BJ (cell line): ENCODE results near the gene TTC39A. TPM values are rescaled to one million over a fixed set of nuclear protein-coding genes. Genes with fewer than 3 reads are reported as not detected.
A peak's percentile ranks its signal among the peaks of the same experiment; 100 is the strongest.

Source experiments
- CTCF ChIA-PET: fragments of 350-600 bp; formaldehyde crosslinking; extraction: SDS; loops from one replicate; lab custom pipeline; 2021; ENCODE audit warnings: antibody characterized with exemption, inconsistent platforms; lab: Yijun Ruan, JAX
- POLR2A ChIA-PET: fragments of 300-600 bp; sonication (Branson Sonifier 250); formaldehyde crosslinking; extraction: SDS; loops from one replicate; lab custom pipeline; 2021; ENCODE audit warnings: antibody characterized with exemption; lab: Charles Lee
- DNase-seq: peaks from one replicate; pipeline ENCODE4 v3.0.0-alpha.2; 2011; ENCODE audit warnings: low read depth
- H3K27me3 ChIP-seq: 2 replicates; pipeline ENCODE4 v1.6.0; 2011; ENCODE audit warnings: low read length; ENCODE audit not compliant: control insufficient read depth, insufficient read depth
- H3K36me3 ChIP-seq: 2 replicates; pipeline ENCODE4 v1.5.1; 2011; ENCODE audit warnings: low read length; ENCODE audit not compliant: control insufficient read depth, insufficient read depth
- H3K4me3 ChIP-seq: 2 replicates; pipeline ENCODE4 v1.5.1; 2011; ENCODE audit warnings: low read depth, mild to moderate bottlenecking, control low read depth, low read length
- CTCF ChIP-seq: IDR thresholded peaks from 2 replicates; pipeline ENCODE4 v1.5.1; 2011; ENCODE audit warnings: low read depth, mild to moderate bottlenecking, control low read depth, inconsistent platforms, low read length, moderate library complexity; ENCODE audit not compliant: insufficient read depth
- polyA minus RNA-seq: library from RNA; depleted of rRNA, polyadenylated mRNA; stranded (reverse); fragments of >200 nt; gene quantifications from 2 replicates; pipeline ENCODE4 v1.2.3, GENCODE V29; 2011; rRNA and poly(A)+ RNA removed
- polyA plus RNA-seq: library from polyadenylated mRNA; depleted of rRNA; stranded (reverse); fragments of >200 nt; gene quantifications from 2 replicates; pipeline ENCODE4 v1.2.3, GENCODE V29; 2011; rRNA removed

The TTC39A gene
- polyA plus RNA-seq (0.43 and 0.47 TPM in 2 replicates), polyA minus RNA-seq (0.21 and 0.57 TPM in 2 replicates)

- TF ChIP-seq CTCF: no peak
- H3K27me3 ChIP-seq: no peaks in the 10 kb centered on the region
- POLR2A ChIA-PET: no interaction called here
- DNase-seq: no peak
- H3K4me3 ChIP-seq: peak within 1 kb of the TSS; percentile 29
- H3K36me3 ChIP-seq: no peaks in the 10 kb centered on the region
- CTCF ChIA-PET: interaction anchor here (1.0 to 1.4 kb wide), 2 partner anchors 18 to 62 kb away, joined by 3 to 4 read pairs; no protein-coding TSS in a partner anchor
Observed at GRCh38 chr1:51330331-51331201, at the start of gene TTC39A. Gene TTC39A (minus strand): TSS chr1:51330562. CDS start chr1:51330477, 85 bp downstream.

GRCh38 chr1:51378871-51379270 is 48.5 kb upstream of the TTC39A start:
- ChIA-PET CTCF (no interaction called here), POLR2A (no interaction called here)
- no peaks in the 10 kb centered on the region for H3K36me3 ChIP-seq
- TF ChIP-seq CTCF: no peak
- no peaks in the 10 kb centered on the region for H3K27me3 ChIP-seq
- H3K4me3 ChIP-seq: no peak overlapping the region
- DNase-seq: no peak

GRCh38 chr1:51373898-51374297 is 43.5 kb upstream of the TTC39A start:
- Histone ChIP-seq H3K27me3 (no peaks in the 10 kb centered on the region), H3K4me3 (no peak overlapping the region), H3K36me3 (no peaks in the 10 kb centered on the region)
- POLR2A ChIA-PET: no interaction called here
- no peak for TF ChIP-seq CTCF
- CTCF ChIA-PET: interaction anchor here (1.0 kb wide), 1 partner anchor 31 kb away, joined by 3 read pairs; no protein-coding TSS in a partner anchor
- no peak for DNase-seq

GRCh38 chr1:51372561-51372960 is 42.2 kb upstream of the TTC39A start:
- TF ChIP-seq CTCF: no peak
- Histone ChIP-seq H3K36me3 (no peaks in the 10 kb centered on the region), H3K27me3 (no peaks in the 10 kb centered on the region), H3K4me3 (no peak overlapping the region)
- ChIA-PET POLR2A (no interaction called here), CTCF (interaction anchor here (1.0 kb wide), 1 partner anchor 33 kb away, joined by 3 read pairs; no protein-coding TSS in a partner anchor)
- no peak for DNase-seq

DNA sequence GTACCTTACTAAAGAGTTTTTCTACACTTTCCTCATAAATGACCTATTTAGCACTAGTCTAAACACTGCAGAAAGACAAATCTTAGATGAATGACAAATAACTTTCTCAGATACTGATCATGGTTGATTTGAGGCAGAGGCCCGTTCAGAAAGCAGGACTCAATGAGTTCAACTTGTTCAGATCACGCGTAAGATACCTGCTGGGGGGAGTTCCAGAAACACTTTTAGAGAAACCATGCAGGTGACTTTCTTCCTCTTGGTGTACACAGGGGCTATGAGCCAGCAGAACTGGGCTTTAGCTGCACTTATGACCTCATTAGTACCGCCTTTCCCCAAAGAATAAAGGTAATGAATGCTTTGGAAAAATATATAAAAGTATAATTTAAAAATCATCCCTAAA is 38.8 kb upstream of the TTC39A start:
- no peak overlapping the region for H3K4me3 ChIP-seq
- no peak for TF ChIP-seq CTCF
- CTCF ChIA-PET: no interaction called here
- no peak for DNase-seq
- POLR2A ChIA-PET: no interaction called here
- H3K27me3 ChIP-seq: no peaks in the 10 kb centered on the region
- no peaks in the 10 kb centered on the region for H3K36me3 ChIP-seq
